PC-9 (cell line): ENCODE data around the gene TOP1. TPM values are rescaled to one million over a fixed set of nuclear protein-coding genes. Genes with fewer than 3 reads are reported as not detected.

Experiments
- BruUV-seq: library from RNA; stranded (reverse); fragments of 400-500 nt; replicated peaks from 2 replicates; lab custom pipeline; 2021; lab: Mats Ljungman, UMichigan
- CTCF ChIA-PET: fragments of 300-600 bp; sonication (Branson Sonifier 250); formaldehyde crosslinking; loops from one replicate; lab custom pipeline; 2022; ENCODE audit warnings: antibody characterized with exemption; lab: Charles Lee
- POLR2A ChIA-PET: fragments of 300-600 bp; sonication (Branson Sonifier 250); formaldehyde crosslinking; loops from one replicate; lab custom pipeline; 2022; ENCODE audit warnings: antibody characterized with exemption; ENCODE audit not compliant: unreplicated experiment; lab: Charles Lee
- DNase-seq, 2 experiments: peaks; one replicate each; pipeline versions ENCODE4 v3.0.0 to v3.0.0-alpha.2; 2015 to 2022; ENCODE audit warnings: mixed read lengths in 1 of 2
- H2AFZ ChIP-seq: fragments of 200-600 bp; sonication (generic); 2 replicates; pipeline ENCODE4 v1.8.1; 2017; ENCODE audit warnings: antibody characterized with exemption
- H3F3A ChIP-seq: fragments of 200-600 bp; sonication (generic); 2 replicates; pipeline ENCODE4 v1.8.1; 2017; ENCODE audit warnings: antibody characterized with exemption, mild to moderate bottlenecking, low read depth; ENCODE audit not compliant: insufficient read depth
- H3K27ac ChIP-seq: fragments of 200-600 bp; sonication (generic); 2 replicates; pipeline ENCODE4 v1.6.1; 2016; ENCODE audit warnings: mixed run types
- H3K27me3 ChIP-seq: fragments of 200-600 bp; sonication (generic); 2 replicates; pipeline ENCODE4 v1.6.1; 2016; ENCODE audit warnings: low read depth, mixed run types; ENCODE audit not compliant: insufficient read depth
- H3K36me3 ChIP-seq: fragments of 200-600 bp; sonication (generic); 2 replicates; pipeline ENCODE4 v1.6.1; 2016; ENCODE audit warnings: low read depth, mixed run types
- H3K4me1 ChIP-seq: fragments of 200-600 bp; sonication (generic); replicated peaks from 2 replicates; pipeline ENCODE4 v1.6.1; 2016; ENCODE audit warnings: mixed run types; ENCODE audit not compliant: insufficient read depth
- H3K4me2 ChIP-seq: fragments of 200-600 bp; sonication (generic); 2 replicates; pipeline ENCODE4 v1.6.1; 2017; ENCODE audit warnings: mixed run types
- H3K4me3 ChIP-seq: fragments of 200-600 bp; sonication (generic); 2 replicates; pipeline ENCODE4 v1.6.1; 2016; ENCODE audit warnings: mixed run types
- H3K79me2 ChIP-seq: fragments of 200-600 bp; sonication (generic); 2 replicates; pipeline ENCODE4 v1.6.1; 2017; ENCODE audit warnings: low read depth, mixed run types
- H3K9me2 ChIP-seq: fragments of 200-600 bp; sonication (generic); 2 replicates; pipeline ENCODE4 v1.8.1; 2017; ENCODE audit warnings: mild to moderate bottlenecking; ENCODE audit not compliant: insufficient read depth
- H3K9me3 ChIP-seq: fragments of 200-600 bp; sonication (generic); 2 replicates; pipeline ENCODE4 v1.8.1; 2016; ENCODE audit warnings: low read depth; ENCODE audit not compliant: insufficient read depth
- H4K20me1 ChIP-seq: fragments of 200-600 bp; sonication (generic); 2 replicates; pipeline ENCODE4 v1.8.1; 2017; ENCODE audit not compliant: insufficient read depth
- CTCF ChIP-seq: fragments of 200-600 bp; sonication (generic); conservative IDR thresholded peaks from 2 replicates; pipeline ENCODE4 v1.6.1; 2017; ENCODE audit warnings: mixed run types, antibody characterized with exemption, mild to moderate bottlenecking, moderate library complexity
- EZH2 ChIP-seq: fragments of 200-600 bp; sonication (generic); IDR thresholded peaks from 2 replicates; pipeline ENCODE4 v1.8.0; 2017; ENCODE audit warnings: antibody characterized with exemption, low read depth
- intact Hi-C: fragments of 100-400 bp; cut with micrococcal nuclease; formaldehyde crosslinking; loops from one replicate; pipeline ENCODE4 v1.10.0; 2022; ENCODE audit not compliant: unreplicated experiment
- total RNA-seq: library from RNA; stranded (reverse); gene quantifications from 2 replicates; pipeline ENCODE4 v1.2.3, GENCODE V29; 2021

TOP1 gene
- total RNA-seq, 1 experiment from 2014 or later: 55.8 TPM

- no peaks in the 10 kb centered on the region for H3K27me3 ChIP-seq
- H3K4me1 ChIP-seq: no peaks in the 10 kb centered on the region
- peaks cover 8% of the 10 kb centered on the region; the same call in 1 of the 2 replicates for H4K20me1 ChIP-seq
- no peak for DNase-seq
- no peaks in the 10 kb centered on the region for H3K79me2 ChIP-seq
- H3F3A ChIP-seq: no peaks in the 10 kb centered on the region
- no peaks in the 10 kb centered on the region for H3K9me3 ChIP-seq
- CTCF ChIA-PET: no interaction called here
- no TSS peak for BruUV-seq
- no peak overlapping the region for H2AFZ ChIP-seq
- H3K9me2 ChIP-seq: no peaks in the 10 kb centered on the region
- intact Hi-C loops: no loop called here
- H3K4me2 ChIP-seq: no peak overlapping the region
- TF ChIP-seq CTCF: no peak
- H3K36me3 ChIP-seq: no peaks in the 10 kb centered on the region
- no peak overlapping the region for H3K4me3 ChIP-seq
- H3K27ac ChIP-seq: no peak overlapping the region
- POLR2A ChIA-PET: no interaction called here
These were observed 130.9 kb downstream of the TOP1 start for GRCh38 chr20:41159547-41159946.

GRCh38 chr20:41160686-41161085 lies 132.1 kb downstream of the TOP1 start:
- no peaks in the 10 kb centered on the region for H3F3A ChIP-seq
- no peak for DNase-seq
- no peaks in the 10 kb centered on the region for H3K9me3 ChIP-seq
- H3K27me3 ChIP-seq: no peaks in the 10 kb centered on the region
- TF ChIP-seq CTCF (no peak), EZH2 (no peak)
- no peaks in the 10 kb centered on the region for H3K79me2 ChIP-seq
- POLR2A ChIA-PET: no interaction called here
- H2AFZ ChIP-seq: no peak overlapping the region
- H3K27ac ChIP-seq: no peak overlapping the region
- intact Hi-C loops: no loop called here
- no TSS peak for BruUV-seq
- CTCF ChIA-PET: no interaction called here
- H3K9me2 ChIP-seq: no peaks in the 10 kb centered on the region
- peaks cover 8% of the 10 kb centered on the region; the same call in 1 of the 2 replicates for H4K20me1 ChIP-seq
- H3K4me1 ChIP-seq: no peaks in the 10 kb centered on the region
- no peak overlapping the region for H3K4me3 ChIP-seq
- H3K36me3 ChIP-seq: no peaks in the 10 kb centered on the region
- H3K4me2 ChIP-seq: no peak overlapping the region

GRCh38 chr20:41161886-41162285 lies 133.3 kb downstream of the TOP1 start:
- ChIA-PET CTCF (no interaction called here), POLR2A (no interaction called here)
- Histone ChIP-seq H2AFZ (no peak overlapping the region), H3K27ac (no peak overlapping the region), H3K4me2 (no peak overlapping the region), H3F3A (no peaks in the 10 kb centered on the region), H3K4me3 (no peak overlapping the region), H3K9me3 (no peaks in the 10 kb centered on the region), H3K4me1 (no peaks in the 10 kb centered on the region), H3K36me3 (no peaks in the 10 kb centered on the region), H3K27me3 (no peaks in the 10 kb centered on the region), H3K9me2 (no peaks in the 10 kb centered on the region), H3K79me2 (no peaks in the 10 kb centered on the region), H4K20me1 (peaks cover 8% of the 10 kb centered on the region; the same call in 1 of the 2 replicates)
- no peak for DNase-seq
- no TSS peak for BruUV-seq
- no peak for TF ChIP-seq CTCF
- TF ChIP-seq EZH2: no peak
- intact Hi-C loops: no loop called here
